ENCODE results near the gene STK40. TPM values are rescaled to one million over a fixed set of nuclear protein-coding genes. Genes with fewer than 3 reads are reported as not detected.
A peak's percentile ranks its signal among the peaks of the same experiment; 100 is the strongest.

The STK40 gene
- total RNA-seq, 4 donors from 2014 or later = 58.7 to 73.1 (median 63.0) TPM

DNA sequence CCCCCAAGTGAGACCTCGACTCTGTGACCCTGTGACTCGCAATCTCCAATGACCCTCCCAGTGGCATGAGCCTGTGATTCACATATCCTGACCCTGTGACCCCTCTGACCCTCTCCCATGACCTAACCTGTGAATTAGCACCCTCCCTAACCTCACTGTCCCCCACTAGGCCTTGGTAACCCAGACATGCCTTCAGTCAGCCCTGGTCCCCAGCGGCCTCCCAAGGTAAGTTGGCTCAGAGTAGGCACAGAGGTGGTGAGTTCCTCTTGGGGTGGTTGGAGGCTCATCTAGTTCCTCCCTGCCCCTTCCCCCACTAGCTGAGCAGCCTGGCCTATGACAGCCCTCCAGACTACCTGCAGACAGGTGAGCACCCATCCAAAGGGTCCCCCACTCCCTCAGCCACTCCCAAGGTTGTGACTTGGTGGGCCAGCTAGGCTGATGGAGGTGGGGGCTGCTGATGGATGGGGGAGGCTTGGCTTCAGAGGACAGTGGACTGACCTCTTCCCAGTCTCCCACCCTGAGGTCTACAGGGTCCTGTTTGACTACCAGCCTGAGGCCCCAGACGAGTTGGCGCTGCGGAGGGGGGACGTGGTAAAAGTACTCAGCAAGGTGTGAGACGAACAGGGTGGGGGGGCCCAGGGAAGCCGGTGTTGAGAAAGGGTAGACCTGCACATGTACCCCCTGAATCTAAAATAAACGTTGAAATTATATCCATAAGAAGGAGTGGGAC lies 78.0 kb downstream of the STK40 start:
- no peak for TF ChIP-seq POLR2A (IDR thresholded peaks at IDR 0.05)
- TF ChIP-seq, protein P1, sequence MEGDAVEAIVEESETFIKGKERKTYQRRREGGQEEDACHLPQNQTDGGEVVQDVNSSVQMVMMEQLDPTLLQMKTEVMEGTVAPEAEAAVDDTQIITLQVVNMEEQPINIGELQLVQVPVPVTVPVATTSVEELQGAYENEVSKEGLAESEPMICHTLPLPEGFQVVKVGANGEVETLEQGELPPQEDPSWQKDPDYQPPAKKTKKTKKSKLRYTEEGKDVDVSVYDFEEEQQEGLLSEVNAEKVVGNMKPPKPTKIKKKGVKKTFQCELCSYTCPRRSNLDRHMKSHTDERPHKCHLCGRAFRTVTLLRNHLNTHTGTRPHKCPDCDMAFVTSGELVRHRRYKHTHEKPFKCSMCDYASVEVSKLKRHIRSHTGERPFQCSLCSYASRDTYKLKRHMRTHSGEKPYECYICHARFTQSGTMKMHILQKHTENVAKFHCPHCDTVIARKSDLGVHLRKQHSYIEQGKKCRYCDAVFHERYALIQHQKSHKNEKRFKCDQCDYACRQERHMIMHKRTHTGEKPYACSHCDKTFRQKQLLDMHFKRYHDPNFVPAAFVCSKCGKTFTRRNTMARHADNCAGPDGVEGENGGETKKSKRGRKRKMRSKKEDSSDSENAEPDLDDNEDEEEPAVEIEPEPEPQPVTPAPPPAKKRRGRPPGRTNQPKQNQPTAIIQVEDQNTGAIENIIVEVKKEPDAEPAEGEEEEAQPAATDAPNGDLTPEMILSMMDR (IDR thresholded peaks at IDR 0.05) = no peak
- WGBS, 2 donors = 87 to 90% methylated on average over 9 of the region's 10 CpGs
- intact Hi-C loops (cut with DNase I; ENCODE audit: low total_unique reads) = no loop called here
- H3K4me3 ChIP-seq (ENCODE audit: low read depth, poor library complexity, severe bottlenecking) = no peak overlapping the region
- peak in 1 of 2 donors; percentile 86 for DNase-seq (ENCODE audit: low spot score in 2 of 2)

DNA sequence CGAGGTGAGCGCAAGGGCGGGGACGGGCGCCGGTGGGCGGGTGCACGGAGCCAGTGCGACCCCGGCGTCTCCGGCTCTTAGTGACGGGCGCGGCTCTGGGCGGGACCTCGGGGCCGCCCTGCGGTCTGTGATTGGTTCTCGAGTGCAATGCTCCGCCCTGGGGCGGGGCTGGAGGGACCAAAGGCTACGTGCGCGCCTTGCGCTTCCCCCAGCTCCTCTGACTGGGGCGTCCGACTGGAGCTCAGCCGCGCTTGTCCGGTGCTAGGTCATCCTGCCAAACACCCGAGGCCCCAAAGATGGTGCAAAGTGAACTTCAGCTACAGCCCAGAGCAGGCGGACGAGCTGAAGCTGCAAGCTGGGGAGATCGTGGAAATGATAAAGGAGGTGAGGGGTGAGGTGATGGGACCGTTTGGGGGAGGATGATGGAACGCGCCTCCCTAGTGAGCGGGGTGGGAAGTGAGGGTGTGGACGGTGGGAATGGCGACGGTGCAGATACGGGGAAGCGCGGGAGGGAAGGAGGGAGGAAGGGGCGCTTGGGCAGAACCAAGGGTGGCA lies 78.7 kb downstream of the STK40 start:
- DNase-seq (ENCODE audit: low spot score in 2 of 2) = peak; percentile 89 to 98
- H3K4me3 ChIP-seq (ENCODE audit: low read depth, poor library complexity, severe bottlenecking) = peak overlapping the region; percentile 60
- WGBS, 2 donors = 1 to 2% methylated on average over 37 to 46 of the region's 46 CpGs
- TF ChIP-seq POLR2A (IDR thresholded peaks at IDR 0.05) = no peak
- TF ChIP-seq, protein P1 (IDR thresholded peaks at IDR 0.05) = no peak
- intact Hi-C loops (cut with DNase I; ENCODE audit: low total_unique reads) = no loop called here

DNA sequence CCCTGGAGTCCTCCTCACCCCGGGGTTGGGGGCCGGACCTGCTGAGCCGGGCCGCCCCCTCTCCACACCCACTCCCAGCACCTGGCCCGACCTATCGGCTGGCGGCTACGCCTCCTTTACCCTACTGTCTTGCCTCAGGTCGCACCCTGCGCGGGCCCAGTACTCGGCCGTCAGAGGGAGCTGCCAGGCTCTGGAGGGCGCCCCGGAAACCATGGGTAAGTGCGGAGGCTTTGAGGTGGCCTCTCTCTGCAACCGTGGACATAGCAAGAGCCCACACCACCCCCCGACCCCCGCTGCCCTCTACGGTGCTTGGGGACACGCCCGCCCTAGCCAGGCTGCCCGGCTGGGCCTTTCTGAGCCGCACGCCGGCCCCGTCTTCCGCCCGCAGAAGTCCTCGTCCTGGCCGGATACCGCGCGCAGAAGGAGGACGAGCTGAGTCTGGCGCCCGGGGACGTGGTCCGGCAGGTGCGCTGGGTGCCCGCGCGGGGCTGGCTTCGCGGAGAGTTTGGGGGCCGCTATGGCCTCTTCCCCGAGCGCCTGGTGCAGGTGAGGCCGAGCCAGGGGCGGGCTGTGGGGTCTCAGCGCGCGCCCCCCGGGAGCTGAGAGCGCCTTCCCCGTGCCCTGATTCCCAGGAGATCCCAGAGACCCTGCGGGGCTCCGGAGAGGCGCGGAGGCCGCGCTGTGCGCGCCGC lies 79.4 kb downstream of the STK40 start, which contains the start of gene SH3D21:
Gene SH3D21, plus strand, starts transcription at position 159 of the 692 bp plus-strand sequence. Its CDS starts 53 bp downstream, at position 212.
- TF ChIP-seq POLR2A (IDR thresholded peaks at IDR 0.05) = no peak
- TF ChIP-seq, protein P1 (IDR thresholded peaks at IDR 0.05) = no peak

DNA sequence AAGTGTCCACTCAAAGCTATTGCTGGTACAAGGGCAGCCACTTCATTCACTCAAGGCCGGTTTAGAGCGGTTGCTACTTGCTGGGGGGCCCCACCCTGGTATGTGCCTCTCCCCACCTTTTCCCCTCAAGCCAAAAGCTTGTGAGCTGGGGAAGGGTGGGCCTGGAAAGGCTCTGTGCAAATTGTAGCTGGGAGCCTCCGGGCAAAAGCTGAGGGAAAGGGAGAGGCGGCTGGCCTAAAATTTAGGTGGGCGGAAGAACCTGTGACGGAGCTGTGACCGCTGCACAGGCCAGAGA lies 79.9 kb downstream of the STK40 start:
- intact Hi-C loops (cut with DNase I; ENCODE audit: low total_unique reads) = no loop called here
- peak in 1 of 2 donors; percentile 85 for DNase-seq (ENCODE audit: low spot score in 2 of 2)
- WGBS, 2 donors = 28 to 51% methylated on average over 7 of the region's 7 CpGs
- TF ChIP-seq, protein P1 (IDR thresholded peaks at IDR 0.05) = no peak
- no peak overlapping the region for H3K4me3 ChIP-seq (ENCODE audit: low read depth, poor library complexity, severe bottlenecking)

More for the DNA sequence above, 79.4 kb downstream of the STK40 start, which contains the start of gene SH3D21:
- 6 to 9% methylated on average over 21 to 51 of the region's 65 CpGs for WGBS, 2 donors
- intact Hi-C loops (cut with DNase I; ENCODE audit: low total_unique reads) = no loop called here
- peak; percentile 40 to 92 for DNase-seq (ENCODE audit: low spot score in 2 of 2)
- H3K4me3 ChIP-seq (ENCODE audit: low read depth, poor library complexity, severe bottlenecking) = peak within 1 kb of the TSS; percentile 60

DNA sequence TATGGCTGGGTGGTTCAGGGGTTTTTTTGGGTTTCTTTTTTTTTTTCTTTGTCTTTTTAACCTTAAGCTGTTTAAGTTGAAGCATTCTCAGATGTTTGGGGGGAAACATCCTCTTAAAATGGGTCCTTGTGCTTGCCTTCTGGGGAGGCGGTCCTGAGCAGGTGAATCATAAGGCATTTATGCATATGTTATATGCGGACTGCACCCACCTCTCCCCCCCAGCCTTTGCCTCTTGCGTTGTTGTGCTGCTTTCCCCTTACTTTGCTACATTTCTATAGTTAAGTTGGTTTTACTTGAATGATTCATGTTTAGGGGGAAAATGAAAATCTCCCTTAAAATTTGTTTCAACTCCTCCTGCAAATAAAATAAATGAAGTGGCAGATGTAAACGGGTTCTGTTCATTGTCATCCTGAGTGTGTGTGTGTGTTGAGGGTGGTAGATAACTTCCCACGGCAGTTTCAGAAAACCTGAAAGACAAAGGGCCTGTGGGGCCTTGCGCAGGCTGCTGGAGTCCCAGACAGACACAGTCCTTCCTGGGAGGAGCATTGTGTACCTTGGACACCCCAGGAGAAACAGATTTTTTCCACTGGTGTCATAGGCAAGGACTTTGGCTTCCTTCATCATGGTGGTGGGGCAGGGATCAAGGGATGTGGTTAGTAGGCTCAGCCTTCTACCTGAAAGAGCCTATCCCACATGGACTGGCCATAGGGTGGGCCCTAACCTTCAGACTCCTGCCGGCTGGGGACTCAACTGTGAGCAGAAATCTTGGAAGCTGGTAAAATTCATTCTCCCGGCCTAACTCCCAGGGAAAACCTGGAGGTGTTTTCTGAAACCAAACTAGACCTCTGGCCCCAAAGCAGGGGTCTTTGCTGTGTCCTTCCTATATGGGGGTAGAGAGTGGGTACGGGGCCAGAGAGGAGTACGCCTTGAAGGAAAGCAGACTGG lies 80.5 kb downstream of the STK40 start:
- no peak overlapping the region for H3K4me3 ChIP-seq (ENCODE audit: low read depth, poor library complexity, severe bottlenecking)
- peak in 1 of 2 donors; percentile 57 for DNase-seq (ENCODE audit: low spot score in 2 of 2)
- WGBS, 2 donors = 58 to 68% methylated on average over 10 of the region's 10 CpGs
- intact Hi-C loops (cut with DNase I; ENCODE audit: low total_unique reads) = no loop called here
- no peak for TF ChIP-seq POLR2A (IDR thresholded peaks at IDR 0.05)
- TF ChIP-seq, protein P1 (IDR thresholded peaks at IDR 0.05) = no peak
